ENCODE measurements around the gene ZSCAN5C. TPM values are rescaled to one million over a fixed set of nuclear protein-coding genes. Genes with fewer than 3 reads are reported as not detected.

The ZSCAN5C gene
- total and polyA plus RNA-seq, 2 donors (not counting 3 experiments of a cell fraction or from before 2014, with no cell fraction given) = not detected

DNA sequence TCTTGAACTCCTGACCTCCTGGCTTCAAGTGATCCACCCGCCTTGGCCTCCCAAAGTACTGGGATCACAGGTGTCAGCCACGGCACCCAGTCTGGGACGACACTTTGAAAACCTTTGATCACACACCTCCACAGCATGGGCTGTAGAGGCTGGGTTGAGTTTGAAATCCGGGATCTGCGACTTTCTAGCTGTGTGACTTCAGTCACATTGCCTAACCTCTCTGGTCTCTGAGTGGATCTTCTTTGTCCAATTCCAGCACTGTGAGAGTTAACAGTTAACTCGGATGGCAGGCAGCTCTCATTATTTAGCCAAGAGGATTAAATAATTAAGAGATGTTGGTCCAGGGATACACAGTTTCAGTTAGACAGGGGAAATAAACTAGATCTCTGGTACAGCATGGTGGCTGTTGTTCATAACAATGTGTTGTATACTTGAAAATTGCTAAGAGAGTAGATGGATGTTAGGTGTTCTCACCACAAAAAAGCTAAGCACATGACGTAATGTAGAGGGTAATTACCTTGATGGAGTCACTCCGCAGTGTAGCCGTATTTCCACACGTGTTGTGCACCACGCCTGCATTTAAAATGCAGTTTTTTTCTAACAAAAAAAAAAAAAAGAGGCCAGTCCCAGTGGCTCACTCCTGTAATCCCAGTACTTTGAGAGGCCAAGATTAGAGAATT, 24.4 kb upstream of the ZSCAN5C start:
- Histone ChIP-seq H4K20me1 (replicated peaks; ENCODE audit: control insufficient read depth, extremely low read depth, insufficient read depth, low read length) (no peaks in the 10 kb centered on the region), H3K9me3 (replicated peaks; ENCODE audit: control insufficient read depth, insufficient read depth, low read length) (no peaks in the 10 kb centered on the region), H3K27ac (ENCODE audit: insufficient read depth, low read depth, low read length) (no peak overlapping the region), H3K79me2 (ENCODE audit: control insufficient read depth, insufficient read depth, low read length) (no peaks in the 10 kb centered on the region), H3K4me3 (replicated peaks in 1 of 3; ENCODE audit: insufficient read depth in 1 of 3, low read depth in 1 of 3, low read length in 3 of 3) (no peak overlapping the region), H3K36me3 (ENCODE audit: control insufficient read depth in 2 of 2, extremely low read depth in 1 of 2, insufficient read depth in 2 of 2, low read length in 2 of 2) (no peaks in the 10 kb centered on the region), H3K4me1 (ENCODE audit: control insufficient read depth, extremely low read depth, insufficient read depth, low read length) (no peaks in the 10 kb centered on the region), H3K4me2 (ENCODE audit: insufficient read depth, low read length) (no peak overlapping the region), H3K9ac (replicated peaks; ENCODE audit: extremely low read depth, insufficient read depth, low read length) (no peak overlapping the region), H3K27me3 (ENCODE audit: control insufficient read depth in 2 of 2, insufficient read depth in 2 of 2, low read length in 2 of 2) (peaks cover 0 to 2% of the 10 kb centered on the region in 2 experiments), H2AFZ (ENCODE audit: low read depth, low read length) (no peak overlapping the region), H3K9me1 (replicated peaks; ENCODE audit: control insufficient read depth, extremely low read depth, insufficient read depth, low read length) (no peaks in the 10 kb centered on the region)
- intact Hi-C loops (cut with micrococcal nuclease) (no loop called here), dilution Hi-C loops (cut with MboI; ENCODE audit: extremely low pct_ligation_motif_present, low sequenced_read_pairs) (no loop called here)
- DNase-seq (ENCODE audit: low read depth, low spot score) = no peak
- CTCF ChIA-PET = interaction anchor here (0.6 to 13.9 kb wide), 5 partner anchors 75 to 156 kb away, joined by 3 to 328 read pairs (median 4); no protein-coding TSS in a partner anchor
- BruUV-seq (replicated peaks) = no TSS peak
- FAIRE-seq = no peak
- TF ChIP-seq, protein P1, sequence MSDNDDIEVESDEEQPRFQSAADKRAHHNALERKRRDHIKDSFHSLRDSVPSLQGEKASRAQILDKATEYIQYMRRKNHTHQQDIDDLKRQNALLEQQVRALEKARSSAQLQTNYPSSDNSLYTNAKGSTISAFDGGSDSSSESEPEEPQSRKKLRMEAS (IDR thresholded peaks at IDR 0.05; ENCODE audit: insufficient read depth, insufficient read length) = no peak
- TF ChIP-seq POLR2AphosphoS5 (IDR thresholded peaks at IDR 0.05; ENCODE audit: insufficient read depth, low read depth, low read length) (no peak), FOS (IDR thresholded peaks at IDR 0.05; ENCODE audit: borderline replicate concordance, insufficient read depth, low read length) (no peak), MYC (IDR thresholded peaks at IDR 0.05; ENCODE audit: low read depth, low read length) (no peak), POLR2A (IDR thresholded peaks at IDR 0.05; ENCODE audit: low read depth, low read length) (no peak), JUN (IDR thresholded peaks at IDR 0.05; ENCODE audit: borderline replicate concordance, insufficient read depth, insufficient read length, low read depth) (no peak), CTCF (IDR thresholded peaks at IDR 0.05; ENCODE audit: extremely low read depth in 1 of 2, insufficient read depth in 1 of 2, low read depth in 1 of 2, low read length in 2 of 2) (no peak), GATA2 (IDR thresholded peaks at IDR 0.05; ENCODE audit: insufficient read depth, insufficient read length, low read depth, low read length) (no peak), EZH2 (IDR thresholded peaks at IDR 0.05; ENCODE audit: borderline replicate concordance, low read depth, low read length, severe bottlenecking) (no peak)
- POLR2A ChIA-PET = no interaction called here

All from endothelial cell of umbilical vein (primary cell).